Vagina (tissue), 2 donors: ENCODE measurements around the gene PRUNE2.

ENCODE experiments used
- CTCF ChIP-seq, 3 experiments: fragments of 450-650 bp in 2 of 3; fragments of 200-600 bp in 1 of 3; sonication (generic) in 1 of 3; IDR thresholded peaks; one replicate each; pipeline ENCODE4 v1.5.1; 2017 to 2019; ENCODE audit warnings: antibody characterized with exemption in 3 of 3, mild to moderate bottlenecking in 2 of 3, moderate library complexity in 2 of 3
- POLR2AphosphoS5 ChIP-seq, 2 donors: sonication (generic); formaldehyde crosslinking; IDR thresholded peaks; one replicate each; pipeline ENCODE4 v1.9.0; 2017; ENCODE audit warnings: antibody characterized with exemption in 2 of 2, mild to moderate bottlenecking in 2 of 2, low read depth in 1 of 2; ENCODE audit not compliant: insufficient read depth in 1 of 2

- TF ChIP-seq CTCF (IDR thresholded peaks at IDR 0.05) (no peak), POLR2AphosphoS5 (IDR thresholded peaks at IDR 0.05; ENCODE audit: insufficient read depth in 1 of 2, low read depth in 1 of 2) (no peak)
These were observed 322.7 kb downstream of the PRUNE2 start for GRCh38 chr9:76583256-76583655.
